Fibroblast of gingiva (primary cell): ENCODE results near the gene BABAM2.

ENCODE experiments used
- DNase-seq: peaks from one replicate; pipeline ENCODE4 v3.0.0-alpha.2; 2011; ENCODE audit warnings: low read depth

Gene BABAM2

DNA sequence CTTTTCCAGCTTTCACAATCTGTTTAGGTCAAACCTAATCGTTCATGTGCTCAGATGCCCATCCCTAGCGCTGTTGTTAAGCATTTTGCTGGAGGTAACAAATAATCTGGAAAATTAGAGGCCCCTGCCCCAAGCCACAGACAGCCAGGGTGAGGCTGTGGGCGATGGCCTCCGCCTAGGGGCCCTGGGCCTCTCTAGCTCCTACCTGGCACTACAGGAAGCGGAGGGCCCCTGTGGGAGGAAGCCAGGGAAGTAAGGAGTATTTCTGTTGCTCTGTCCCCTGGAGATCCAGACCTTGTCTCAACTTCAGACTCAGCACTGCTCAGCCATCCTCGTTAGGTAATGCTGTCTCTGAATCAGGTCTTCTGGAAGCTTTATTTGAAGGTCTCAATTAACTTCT lies 489.7 kb downstream of the BABAM2 start:
- no peak for DNase-seq

DNA sequence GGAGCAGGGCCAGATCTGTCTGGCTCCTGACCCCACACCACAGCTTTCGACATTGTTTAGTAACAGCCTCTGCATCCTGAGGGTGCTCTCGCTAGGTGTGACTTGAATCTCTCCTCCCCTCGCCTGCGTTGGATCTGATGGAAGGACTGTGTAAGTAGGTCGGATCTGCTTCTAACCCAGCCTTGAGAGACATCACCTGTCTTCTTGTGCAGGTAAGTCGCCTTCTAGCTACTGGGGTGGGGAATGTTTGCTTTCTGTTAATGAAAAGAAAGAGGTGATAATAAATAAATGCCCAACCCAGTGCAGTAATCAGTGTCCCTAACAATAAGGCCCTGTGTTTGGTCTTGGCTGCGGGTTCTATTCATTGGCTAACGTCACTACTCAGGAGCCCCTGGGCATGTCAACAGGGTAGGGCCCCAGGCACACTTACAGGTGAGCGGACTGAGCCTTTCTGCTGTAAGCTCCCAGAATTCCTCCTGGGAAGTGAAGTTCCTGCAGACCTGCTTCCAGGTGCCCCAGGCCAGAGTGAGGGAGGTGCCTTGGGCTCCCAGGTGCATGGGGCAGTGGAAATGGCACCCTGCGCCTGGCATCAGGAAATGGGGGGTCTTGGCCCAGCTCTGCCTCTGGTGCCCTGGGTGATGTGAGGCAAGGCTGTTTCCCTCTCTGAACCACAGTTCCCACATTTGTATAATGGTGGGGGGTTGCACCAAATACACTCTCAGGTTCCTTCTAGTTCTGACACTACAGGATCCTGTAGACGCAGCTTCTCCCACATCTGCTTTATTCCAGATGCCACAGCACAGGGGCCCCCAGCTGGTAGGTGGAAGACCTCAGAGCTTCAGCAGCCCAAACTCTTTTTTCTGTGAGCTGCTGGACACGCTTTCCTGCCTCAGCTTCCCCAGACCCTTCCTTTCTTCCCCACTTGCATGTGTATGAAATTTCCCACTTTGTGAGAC lies 491.0 kb downstream of the BABAM2 start:
- DNase-seq: no peak

DNA sequence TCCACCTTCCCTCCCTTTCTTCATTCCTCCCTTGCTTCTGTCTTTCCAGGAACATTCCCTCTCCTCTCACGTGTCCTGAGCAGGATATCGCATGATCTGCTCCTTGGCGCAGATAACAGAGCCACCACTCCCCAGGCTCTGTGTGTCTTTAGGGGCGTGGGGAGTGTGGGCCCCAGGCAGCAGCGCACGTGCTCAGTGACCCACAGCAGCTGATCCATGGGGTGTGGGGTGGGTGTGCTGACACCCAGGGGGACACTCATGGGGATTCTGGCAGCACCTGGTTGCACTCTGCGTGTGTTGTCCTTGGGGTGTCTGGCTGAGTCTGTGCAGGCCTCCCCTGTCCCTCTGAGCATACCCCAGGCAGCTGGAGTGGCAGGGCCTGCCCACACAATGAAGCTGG lies 492.2 kb downstream of the BABAM2 start:
- DNase-seq: no peak

DNA sequence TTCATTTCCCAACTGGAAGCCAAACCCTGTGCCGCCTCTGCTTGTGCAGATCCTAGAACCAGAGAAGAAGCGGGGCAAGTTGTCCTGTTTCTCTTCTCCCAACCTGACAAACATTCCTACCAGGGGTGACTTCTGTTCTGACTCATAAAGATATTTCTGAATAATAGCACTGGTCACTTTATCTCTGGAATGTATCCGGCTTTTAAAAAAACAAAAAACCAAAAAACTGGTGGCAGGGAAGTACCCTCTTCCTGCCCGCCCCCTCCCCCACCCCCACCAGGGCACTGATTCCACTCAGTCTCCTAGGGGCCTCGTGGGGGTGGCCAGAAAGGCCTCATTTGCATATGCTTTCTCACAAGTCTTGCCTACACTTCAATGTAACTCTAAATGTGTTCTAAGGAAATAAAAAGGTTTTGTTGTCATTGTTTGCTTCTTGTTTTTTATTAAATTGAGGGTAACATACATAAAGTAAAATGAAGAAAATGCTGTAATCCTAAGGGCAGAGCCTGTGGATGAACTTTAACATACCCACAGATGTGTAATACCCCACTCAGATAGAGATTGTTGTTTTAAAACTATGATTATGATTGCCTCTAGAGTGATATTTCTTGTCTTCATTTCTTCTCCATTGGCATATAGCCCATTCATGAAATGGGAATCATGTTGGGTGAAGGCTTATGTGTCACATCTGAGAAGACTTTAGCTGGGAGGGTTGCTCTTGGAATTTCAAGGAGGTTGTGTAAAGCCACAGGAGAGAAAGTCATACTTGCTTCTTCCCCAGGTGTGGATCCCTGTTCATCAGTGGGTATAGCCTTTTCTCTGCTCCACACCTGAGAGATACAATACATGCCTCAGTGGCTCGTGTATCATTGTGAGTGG lies 496.8 kb downstream of the BABAM2 start:
- no peak for DNase-seq
